Measurements from ENCODE around the gene SERPIND1. TPM values are rescaled to one million over a fixed set of nuclear protein-coding genes. Genes with fewer than 3 reads are reported as not detected.
"Not testable (repeated sequence)": the region's sequence is repeated elsewhere in the genome, so short reads cannot be mapped to it uniquely, and the experiment has no call there.

SERPIND1 gene
- under 0.01 TPM in 2 replicates for total RNA-seq

GRCh38 chr22:20773793-20774212, at the start of gene SERPIND1:
Gene SERPIND1, plus strand, starts transcription at chr22:20774113. Its CDS starts 5,200 bp downstream, at chr22:20779313.
- peak in 1 of 2 donors; percentile 17 for DNase-seq (ENCODE audit: low read depth in 2 of 2)

- no peak for DNase-seq (ENCODE audit: low read depth in 2 of 2)
These were observed 49.0 kb upstream of the SERPIND1 start for GRCh38 chr22:20724676-20725454.

- DNase-seq (ENCODE audit: low read depth in 2 of 2) = no peak
These were observed 47.8 kb upstream of the SERPIND1 start for GRCh38 chr22:20725987-20726558.

DNA sequence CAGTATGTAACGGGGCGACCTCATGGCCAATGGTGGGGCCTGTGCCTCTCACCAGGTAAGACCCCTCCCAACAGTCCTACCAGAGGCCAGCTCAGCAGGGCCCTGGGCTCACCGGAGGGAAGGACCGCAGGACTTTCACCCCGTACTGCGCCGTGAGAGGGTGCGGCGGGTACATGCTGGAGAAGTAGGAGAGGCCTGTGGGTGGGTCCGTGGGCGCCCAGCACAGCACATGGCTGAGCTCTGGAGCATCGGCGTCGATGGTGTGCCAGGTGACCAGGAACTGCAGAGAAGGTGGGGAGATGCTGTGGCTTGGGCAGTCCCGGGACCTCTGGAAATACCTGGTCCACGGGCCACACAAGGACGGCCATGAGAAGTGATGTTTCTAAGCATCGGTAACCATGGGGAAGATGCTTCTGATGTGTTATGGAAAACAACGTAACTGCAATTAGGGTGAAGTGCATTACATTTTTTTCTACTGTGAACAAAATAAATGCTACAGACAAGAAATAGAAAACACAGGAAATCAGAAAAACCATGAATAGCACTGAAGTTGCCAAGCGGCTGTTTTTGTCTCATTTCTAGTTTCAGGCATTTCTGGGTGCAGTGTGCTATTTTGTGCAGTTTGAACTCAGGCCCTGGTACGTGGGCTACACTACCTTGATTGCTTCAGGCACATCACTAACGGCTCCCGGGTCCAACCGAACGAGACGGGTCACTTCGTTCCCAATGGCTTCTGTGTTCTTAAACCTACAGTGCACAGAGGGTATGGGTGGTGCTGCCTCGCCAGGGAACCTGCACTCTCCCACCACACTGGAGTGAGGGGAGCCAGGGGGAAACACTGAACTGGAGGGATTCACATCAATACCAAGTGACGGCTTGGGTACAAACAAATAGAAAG, 46.5 kb upstream of the SERPIND1 start:
- DNase-seq (ENCODE audit: low read depth in 2 of 2) = no peak

DNA sequence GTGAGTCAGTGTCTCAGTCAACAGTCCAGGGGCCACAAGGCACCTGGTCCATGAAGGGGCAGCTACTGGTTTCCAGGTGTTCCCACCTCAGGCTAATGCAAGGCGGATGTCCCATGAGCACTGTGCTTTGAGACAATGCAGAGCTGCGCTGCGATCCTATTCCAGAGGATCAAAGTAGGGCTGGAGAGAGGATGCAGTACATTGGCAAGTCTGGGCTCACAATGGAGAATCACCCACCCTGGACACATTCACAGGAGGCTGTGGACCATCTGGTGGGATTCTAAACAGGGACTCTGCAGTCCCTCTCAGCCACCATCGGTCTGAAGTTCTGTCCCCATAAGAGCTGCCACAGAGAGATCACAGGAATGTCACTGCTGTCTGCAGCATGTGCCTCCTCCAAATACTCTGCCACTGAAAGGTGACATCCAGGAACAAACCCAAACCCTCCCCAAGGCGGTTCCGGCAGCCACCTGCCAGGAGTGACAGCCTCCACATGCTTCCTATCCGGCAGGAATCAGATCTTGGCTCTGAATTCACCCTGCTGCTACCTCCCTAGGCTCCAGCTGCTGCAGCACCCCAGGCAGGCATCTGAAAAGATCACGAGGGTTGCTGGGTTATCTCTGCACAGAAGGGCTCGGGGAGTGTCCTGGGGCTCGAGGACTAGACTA, 45.3 kb upstream of the SERPIND1 start:
- no peak for DNase-seq (ENCODE audit: low read depth in 2 of 2)

DNA sequence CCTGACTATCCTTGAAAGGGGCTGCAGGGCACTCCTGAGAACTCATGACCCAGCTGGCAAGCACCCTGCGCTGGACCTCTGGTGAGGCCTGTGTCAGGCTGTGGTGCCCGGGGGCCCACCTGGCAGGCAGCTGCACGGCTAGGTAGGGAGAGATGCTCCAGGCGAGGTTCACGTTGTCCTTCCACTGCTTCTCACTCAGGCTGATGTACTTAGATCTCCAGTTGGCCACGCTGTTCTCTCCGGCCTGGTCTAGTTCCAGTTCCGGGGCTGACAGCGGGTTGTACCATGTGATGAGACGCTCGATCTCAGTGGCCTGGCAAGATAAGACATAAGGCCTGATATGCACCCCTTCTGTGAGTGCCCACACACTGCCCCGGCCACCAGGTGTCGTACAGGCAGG, 44.7 kb upstream of the SERPIND1 start:
- DNase-seq (ENCODE audit: low read depth in 2 of 2) = no peak

DNA sequence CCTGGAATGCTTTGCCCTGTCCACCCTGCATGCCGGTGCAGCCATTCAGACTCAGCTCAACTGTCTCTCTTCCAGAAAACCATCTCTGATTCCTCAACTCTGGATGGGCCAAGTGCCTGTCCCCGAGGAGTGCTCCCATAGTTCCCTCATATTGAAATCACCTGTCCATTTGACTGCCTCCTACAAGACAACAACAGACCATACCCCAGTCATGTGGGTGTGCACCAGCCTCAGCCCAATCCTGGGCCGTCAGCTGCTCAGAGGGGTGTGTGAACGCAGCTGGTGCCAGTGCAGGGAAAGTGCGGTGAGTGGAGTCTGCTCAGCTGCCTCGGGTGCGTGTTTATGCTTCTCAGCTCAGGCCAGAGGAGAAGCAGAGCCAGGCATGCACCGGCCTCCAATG, 41.5 kb upstream of the SERPIND1 start:
- not testable (repeated sequence) for DNase-seq (ENCODE audit: low read depth in 2 of 2)

DNA sequence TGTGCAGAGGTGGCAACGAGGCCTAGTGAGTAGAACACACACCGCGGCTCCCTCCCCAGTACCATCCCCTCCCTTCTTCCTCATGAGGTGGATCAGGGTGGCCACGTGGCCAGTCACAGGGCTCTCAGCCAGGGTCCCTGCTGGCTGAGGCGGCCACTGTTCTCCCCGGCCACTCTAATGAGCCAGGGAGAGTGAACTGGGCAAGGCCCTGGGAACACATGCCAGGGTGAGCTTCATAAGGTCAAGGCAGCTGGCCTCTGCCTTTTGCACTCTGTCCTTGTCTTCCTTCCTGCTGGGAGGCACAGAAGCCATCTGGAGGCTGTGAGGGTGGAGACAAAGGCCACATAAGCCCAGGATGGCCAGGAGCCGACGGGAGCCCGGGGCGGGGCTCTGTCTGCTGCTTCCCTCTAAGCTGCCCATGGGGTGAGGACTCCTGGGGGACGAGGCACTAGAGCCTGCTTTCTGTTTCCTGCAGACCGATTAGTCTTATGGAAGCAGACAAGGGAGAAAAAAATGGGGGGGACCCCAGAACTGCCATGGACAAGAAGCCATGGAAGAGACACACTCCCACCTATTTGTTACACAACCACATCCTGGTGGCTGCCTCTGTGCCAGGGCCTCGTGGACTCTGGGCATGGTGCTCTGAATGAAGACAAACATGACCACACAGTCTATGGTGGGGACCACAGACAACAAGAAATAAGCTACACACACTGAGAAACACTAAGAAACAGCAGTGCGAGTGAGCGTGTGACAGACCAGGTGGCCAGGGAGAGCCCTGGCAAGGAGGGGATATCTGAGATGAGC, 38.4 kb upstream of the SERPIND1 start:
- not testable (repeated sequence) for DNase-seq (ENCODE audit: low read depth in 2 of 2)

DNA sequence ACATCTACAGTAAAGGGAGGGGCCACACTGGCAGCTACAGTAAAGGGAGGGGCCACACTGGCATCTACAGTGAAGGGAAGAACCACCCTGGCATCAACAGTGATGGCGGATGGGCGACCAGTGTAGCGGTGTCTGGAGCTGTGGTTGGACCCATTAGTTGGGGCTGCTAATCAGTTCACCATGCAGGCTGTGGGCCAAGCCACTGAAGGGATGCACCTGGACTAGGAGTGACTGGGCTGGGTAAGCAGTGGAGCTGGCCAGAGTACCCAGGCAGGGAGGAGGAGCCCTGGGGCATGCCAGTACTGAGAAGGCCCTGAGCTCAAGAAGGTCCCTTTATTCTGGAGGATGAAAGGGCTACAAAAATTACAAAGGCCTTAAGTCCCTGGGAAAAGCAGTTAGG, 37.0 kb upstream of the SERPIND1 start:
- not testable (repeated sequence) for DNase-seq (ENCODE audit: low read depth in 2 of 2)

DNA sequence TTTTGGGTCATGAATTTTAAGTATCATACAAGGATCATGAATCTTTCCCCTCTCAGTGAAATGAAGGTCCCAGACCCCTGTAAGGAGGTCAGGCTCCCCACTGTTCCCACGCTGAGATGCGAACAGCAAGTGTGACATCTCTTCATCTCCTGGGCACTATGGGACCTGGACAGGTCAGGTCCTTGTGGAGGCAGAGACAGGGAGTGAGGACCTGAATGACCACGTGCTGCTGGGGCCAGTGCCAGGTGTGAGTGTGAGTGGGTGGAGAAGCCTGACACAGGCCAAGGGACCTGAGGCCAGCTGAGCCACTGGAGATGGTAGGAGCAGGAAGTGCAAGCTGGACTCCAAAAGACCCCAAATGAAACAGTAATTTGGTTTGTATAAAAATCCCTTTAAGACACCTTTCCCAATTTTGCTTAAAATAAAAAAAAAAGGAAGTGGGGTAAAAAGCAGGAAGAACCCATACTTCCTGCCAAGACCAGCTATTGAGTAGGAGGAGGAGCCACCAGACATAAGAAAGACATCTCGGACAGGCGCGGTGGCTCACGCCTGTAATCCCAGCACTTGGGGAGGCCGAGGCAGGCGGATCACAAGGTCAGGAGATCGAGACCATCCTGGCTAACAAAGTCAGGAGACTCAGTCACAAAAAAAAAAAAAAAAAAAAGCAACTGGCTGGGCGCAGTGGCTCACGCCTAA, 35.4 kb upstream of the SERPIND1 start:
- DNase-seq (ENCODE audit: low read depth in 2 of 2) = no peak

- DNase-seq (ENCODE audit: low read depth in 2 of 2) = no peak
These were observed 33.5 kb upstream of the SERPIND1 start for GRCh38 chr22:20740222-20740951.

DNA sequence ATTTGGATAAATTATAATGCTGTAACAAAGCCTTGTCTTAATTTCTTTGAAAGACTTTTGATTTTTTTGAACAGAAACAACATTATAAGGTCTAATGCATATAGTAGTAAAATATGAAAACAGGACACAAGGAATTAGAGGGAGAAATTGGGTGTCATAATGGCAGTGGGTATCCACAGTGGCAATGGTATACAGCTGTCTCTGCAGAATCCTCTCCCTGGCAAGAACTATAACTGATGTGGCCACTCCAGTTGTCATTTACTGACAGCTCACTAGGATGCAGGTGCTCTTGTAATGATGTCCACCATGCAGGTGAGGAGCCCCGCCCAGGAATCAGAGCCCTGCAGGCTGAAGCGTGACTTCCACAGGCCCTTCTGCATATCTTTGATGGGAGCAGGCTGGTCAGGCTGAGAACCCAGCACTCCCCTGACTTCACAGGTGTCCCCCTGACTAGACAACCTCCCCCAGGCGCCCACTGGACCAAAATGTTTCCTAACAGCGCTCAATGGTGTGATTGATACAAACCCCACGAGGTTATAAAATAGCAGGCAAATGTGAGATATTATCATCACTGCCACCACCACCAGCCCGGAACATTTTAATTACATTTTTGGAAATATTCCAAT, 32.8 kb upstream of the SERPIND1 start:
- DNase-seq (ENCODE audit: low read depth in 2 of 2) = no peak

DNA sequence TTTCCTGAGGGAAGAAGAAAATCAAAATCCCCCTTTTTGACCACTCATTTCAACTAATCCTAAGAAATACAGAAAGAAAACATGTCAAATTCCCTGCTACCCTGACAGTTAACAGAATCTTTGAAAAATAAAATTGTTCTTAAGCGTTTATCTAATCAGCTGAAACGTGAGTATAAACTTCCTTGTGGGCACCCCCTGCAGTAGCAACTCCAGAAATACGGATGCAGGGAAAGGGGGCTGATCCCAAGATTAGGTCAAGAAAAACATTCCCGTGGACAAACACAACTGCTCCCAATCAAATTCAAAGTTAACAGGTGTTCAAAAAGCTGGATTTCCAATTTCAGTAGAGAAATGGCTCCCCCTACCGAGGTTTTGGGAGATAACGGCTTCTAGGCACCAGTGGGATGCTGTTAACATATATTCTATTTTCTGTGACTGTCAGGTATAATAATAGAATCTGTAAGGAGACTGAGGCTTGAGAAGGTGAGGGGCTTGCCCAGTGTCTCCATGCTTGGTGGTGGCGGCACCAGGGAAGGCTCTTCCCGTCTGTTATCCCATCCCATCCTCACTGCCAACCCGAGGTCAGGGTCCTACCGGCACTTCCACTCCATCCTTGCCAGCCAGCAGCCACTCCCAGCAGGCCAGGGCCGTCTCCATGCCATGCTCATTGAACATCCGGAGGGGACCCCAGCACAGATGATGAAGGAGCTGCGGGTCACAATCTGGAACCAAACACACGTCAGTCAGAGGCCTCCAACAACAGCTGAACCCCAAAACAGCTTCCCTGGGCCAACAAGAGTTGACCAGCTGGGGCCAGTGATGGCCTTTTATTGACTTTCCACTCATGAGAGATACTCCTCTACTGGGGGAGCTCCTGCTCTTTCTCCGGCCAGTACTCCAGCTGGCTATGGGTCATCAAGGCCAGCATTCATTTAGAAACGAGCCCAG, 32.0 kb upstream of the SERPIND1 start:
- DNase-seq (ENCODE audit: low read depth in 2 of 2) = peak; percentile 35 to 57

- no peak for DNase-seq (ENCODE audit: low read depth in 2 of 2)
These were observed 31.1 kb upstream of the SERPIND1 start for GRCh38 chr22:20742764-20743163.

GRCh38 chr22:20744456-20744855, 29.5 kb upstream of the SERPIND1 start:
- no peak for DNase-seq (ENCODE audit: low read depth in 2 of 2)

DNA sequence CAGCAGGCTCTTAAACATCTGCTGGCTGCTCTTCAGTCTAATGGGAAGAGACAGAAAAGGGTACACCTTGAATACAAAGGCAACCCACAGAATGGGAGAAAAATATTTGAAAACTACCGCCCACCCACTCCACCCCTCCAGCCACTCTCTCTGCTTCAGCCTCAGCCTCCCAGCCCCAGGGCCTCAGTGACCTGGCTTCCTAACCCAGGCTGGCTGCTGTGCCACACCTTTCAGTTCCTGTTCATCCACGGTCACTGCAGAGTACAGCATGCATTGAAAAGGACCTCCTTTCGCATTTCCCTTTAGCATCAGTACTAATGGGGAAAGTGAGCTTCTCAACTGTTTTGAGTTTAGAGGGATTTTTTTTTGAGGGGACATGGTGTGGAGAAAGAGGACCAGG, 28.8 kb upstream of the SERPIND1 start:
- no peak for DNase-seq (ENCODE audit: low read depth in 2 of 2)

- DNase-seq (ENCODE audit: low read depth in 2 of 2) = no peak
These were observed 27.3 kb upstream of the SERPIND1 start for GRCh38 chr22:20746431-20747189.
